ENCODE results near the gene ACBD5.
A peak's percentile ranks its signal among the peaks of the same experiment; 100 is the strongest.

ACBD5 gene

DNA sequence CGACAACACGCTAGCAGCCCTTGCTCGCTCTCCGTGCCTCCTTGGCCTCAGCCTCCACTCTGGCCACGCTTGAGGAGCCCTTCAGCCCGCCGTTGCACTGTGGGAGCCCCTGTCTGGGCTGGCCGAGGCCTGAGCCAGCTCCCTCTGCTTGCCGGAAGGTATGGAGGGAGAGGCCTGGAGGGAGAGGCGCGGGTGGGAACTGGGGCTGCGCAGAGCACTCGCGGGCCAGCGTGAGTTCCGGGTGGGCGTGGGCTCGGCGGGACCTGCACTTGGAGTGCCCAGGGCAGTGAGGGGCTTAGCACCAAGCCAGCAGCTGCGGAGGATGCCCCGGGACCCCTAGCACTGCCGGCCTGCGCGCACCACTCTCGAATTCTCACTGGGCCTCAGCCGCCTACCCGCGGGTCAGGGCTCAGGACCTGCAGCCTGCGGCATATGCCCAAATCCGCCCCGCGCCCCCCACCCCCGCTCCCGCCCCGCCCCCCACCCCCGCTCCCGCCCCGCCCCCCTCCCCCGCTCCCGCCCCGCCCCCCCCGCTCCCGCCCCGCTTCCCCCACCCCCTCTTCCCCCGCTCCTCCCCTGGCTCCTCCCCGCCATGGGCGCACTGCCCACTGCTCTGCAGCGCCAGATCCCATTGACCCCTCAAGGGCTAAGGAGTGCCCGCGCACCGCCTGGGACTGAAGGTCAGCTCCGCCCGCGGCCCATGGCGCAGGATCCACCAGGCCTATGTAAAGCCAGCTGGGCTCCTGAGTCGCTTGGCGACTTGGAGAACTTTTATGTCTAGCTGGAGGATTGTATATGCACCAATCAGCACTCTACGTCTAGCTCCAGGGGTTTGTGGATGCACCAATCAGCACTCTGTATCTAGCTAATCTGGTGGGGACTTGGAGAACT is 15.9 kb upstream of the ACBD5 start:
- DNase-seq (ENCODE audit: low spot score), result no peak
- Histone ChIP-seq H3K4me1 (ENCODE audit: control insufficient read depth in 2 of 2, insufficient read depth in 1 of 2, low read depth in 1 of 2, low read length in 2 of 2) (no peaks in the 10 kb centered on the region), H3K14ac (ENCODE audit: low read length) (no peak overlapping the region), H3K27ac (replicated peaks; ENCODE audit: low read length) (no peak overlapping the region), H2BK15ac (ENCODE audit: low read length) (no peak overlapping the region), H3K36me3 (replicated peaks in 1 of 2; ENCODE audit: control insufficient read depth in 2 of 2, insufficient read depth in 2 of 2, low read length in 2 of 2) (no peaks in the 10 kb centered on the region), H2AFZ (ENCODE audit: low read length) (no peak overlapping the region), H4K8ac (ENCODE audit: low read depth, low read length) (no peak overlapping the region), H3K23ac (ENCODE audit: low read depth, low read length, poor library complexity) (no peak overlapping the region), H3K4me2 (ENCODE audit: insufficient read depth, low read length, poor library complexity, severe bottlenecking) (no peak overlapping the region), H2BK5ac (ENCODE audit: low read length) (no peak overlapping the region), H3K4ac (ENCODE audit: low read length) (no peak overlapping the region), H2BK120ac (ENCODE audit: low read depth, low read length) (no peak overlapping the region), H3K79me1 (ENCODE audit: low read depth, low read length) (no peaks in the 10 kb centered on the region), H3K9me3 (replicated peaks in 1 of 2; ENCODE audit: control insufficient read depth in 2 of 2, insufficient read depth in 1 of 2, low read depth in 1 of 2, low read length in 2 of 2) (peaks cover 0 to 4% of the 10 kb centered on the region in 2 donors), H3K9ac (ENCODE audit: low read depth, low read length, poor library complexity) (peak overlapping the region; percentile 44), H3K27me3 (ENCODE audit: control insufficient read depth in 3 of 3, insufficient read depth in 3 of 3, low read depth in 1 of 3, low read length in 3 of 3) (peaks cover 2 to 32% (median 23%) of the 10 kb centered on the region in 3 experiments), H2BK12ac (ENCODE audit: low read length) (no peak overlapping the region), H3K18ac (ENCODE audit: low read length) (no peak overlapping the region), H2AK5ac (ENCODE audit: low read depth, low read length) (no peak overlapping the region), H4K91ac (ENCODE audit: low read depth, low read length, poor library complexity) (no peak overlapping the region), H3K4me3 (ENCODE audit: low read length in 2 of 2) (no peak overlapping the region)
- whole genome bisulfite sequencing, 2 donors (ENCODE audit: extremely low coverage in 2 of 2, insufficient read length in 2 of 2, insufficient replicate concordance in 1 of 2), result no CpG with 5 or more reads among the region's 58 CpGs

DNA sequence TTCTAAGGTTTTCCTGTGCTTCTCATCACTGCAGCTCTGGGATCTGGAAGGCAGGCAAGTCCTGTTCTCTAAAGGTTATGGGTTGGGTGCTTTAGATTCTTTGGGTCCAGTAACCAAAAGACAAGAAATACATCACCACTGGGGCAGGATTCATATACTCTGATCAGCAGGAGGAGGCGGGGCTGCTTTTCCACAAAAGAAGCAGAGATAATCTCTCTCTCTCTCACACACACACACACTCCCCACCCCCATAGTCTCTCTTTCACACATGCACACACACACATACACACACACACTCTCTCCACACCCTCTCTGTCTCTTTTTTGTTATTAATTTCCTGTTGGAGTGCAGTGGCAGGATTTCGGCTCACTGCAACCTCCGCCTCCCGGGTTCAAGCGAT is 13.0 kb upstream of the ACBD5 start:
- H4K91ac ChIP-seq (ENCODE audit: low read depth, low read length, poor library complexity), result no peak overlapping the region
- H3K4me2 ChIP-seq (ENCODE audit: insufficient read depth, low read length, poor library complexity, severe bottlenecking), result no peak overlapping the region
- no peak overlapping the region for H3K9ac ChIP-seq (ENCODE audit: low read depth, low read length, poor library complexity)
- H3K18ac ChIP-seq (ENCODE audit: low read length), result no peak overlapping the region
- no CpG with 5 or more reads among the region's 5 CpGs for WGBS, 2 donors (ENCODE audit: extremely low coverage in 2 of 2, insufficient read length in 2 of 2, insufficient replicate concordance in 1 of 2)
- no peak for DNase-seq (ENCODE audit: low spot score)
- no peaks in the 10 kb centered on the region for H3K36me3 ChIP-seq (replicated peaks in 1 of 2; ENCODE audit: control insufficient read depth in 2 of 2, insufficient read depth in 2 of 2, low read length in 2 of 2)
- no peak overlapping the region for H3K14ac ChIP-seq (ENCODE audit: low read length)
- no peaks in the 10 kb centered on the region for H3K4me1 ChIP-seq (ENCODE audit: control insufficient read depth in 2 of 2, insufficient read depth in 1 of 2, low read depth in 1 of 2, low read length in 2 of 2)
- H2BK12ac ChIP-seq (ENCODE audit: low read length), result no peak overlapping the region
- no peak overlapping the region for H3K27ac ChIP-seq (replicated peaks; ENCODE audit: low read length)
- peaks cover 0 to 4% of the 10 kb centered on the region in 2 donors for H3K9me3 ChIP-seq (replicated peaks in 1 of 2; ENCODE audit: control insufficient read depth in 2 of 2, insufficient read depth in 1 of 2, low read depth in 1 of 2, low read length in 2 of 2)
- H2AK5ac ChIP-seq (ENCODE audit: low read depth, low read length), result no peak overlapping the region
- H3K23ac ChIP-seq (ENCODE audit: low read depth, low read length, poor library complexity), result no peak overlapping the region
- no peaks in the 10 kb centered on the region for H3K79me1 ChIP-seq (ENCODE audit: low read depth, low read length)
- no peak overlapping the region for H3K4ac ChIP-seq (ENCODE audit: low read length)
- no peak overlapping the region for H2BK120ac ChIP-seq (ENCODE audit: low read depth, low read length)
- H4K8ac ChIP-seq (ENCODE audit: low read depth, low read length), result no peak overlapping the region
- no peak overlapping the region for H2BK5ac ChIP-seq (ENCODE audit: low read length)
- no peak overlapping the region for H2BK15ac ChIP-seq (ENCODE audit: low read length)
- peaks cover 1 to 11% (median 10%) of the 10 kb centered on the region in 3 experiments for H3K27me3 ChIP-seq (ENCODE audit: control insufficient read depth in 3 of 3, insufficient read depth in 3 of 3, low read depth in 1 of 3, low read length in 3 of 3)
- H2AFZ ChIP-seq (ENCODE audit: low read length), result no peak overlapping the region
- no peak overlapping the region for H3K4me3 ChIP-seq (ENCODE audit: low read length in 2 of 2)

DNA sequence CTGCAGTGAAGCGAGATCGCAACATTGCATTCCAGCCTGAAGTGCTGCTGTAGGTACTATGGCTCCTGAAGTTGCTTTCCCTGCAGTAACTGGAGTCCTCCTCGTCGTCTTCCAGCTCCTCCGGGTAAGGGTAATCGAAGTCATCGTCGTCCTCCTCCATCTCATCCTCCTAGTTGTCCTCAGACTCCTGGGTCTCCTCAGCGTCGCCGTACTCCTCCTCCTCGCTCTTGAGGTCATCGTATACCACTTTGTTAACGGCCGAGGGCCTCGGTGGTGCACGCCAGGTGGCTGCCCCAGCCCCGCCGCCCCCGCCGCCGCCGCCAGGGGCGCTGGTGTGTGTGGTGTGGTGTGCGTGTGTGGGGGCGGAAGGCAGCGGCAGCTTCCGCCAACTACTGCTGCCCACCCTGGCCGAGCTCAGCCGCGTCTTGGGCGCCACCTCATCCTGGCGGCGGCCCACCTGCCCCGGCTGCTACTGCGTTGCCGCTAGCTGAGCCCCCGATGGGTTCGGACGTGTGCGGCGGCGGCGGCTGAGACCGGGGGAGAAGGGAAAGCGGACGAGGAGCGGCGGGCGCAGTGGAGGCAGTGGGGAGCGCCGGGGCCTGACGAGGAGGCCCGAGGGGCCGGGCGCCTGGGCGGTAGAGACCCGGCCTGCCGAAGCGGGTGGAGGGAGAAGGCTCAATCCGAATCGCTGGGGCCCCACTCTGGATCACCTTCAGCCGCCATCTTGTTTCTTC is 11.8 kb upstream of the ACBD5 start:
- peak overlapping the region; percentile 67 for H3K18ac ChIP-seq (ENCODE audit: low read length)
- H3K79me1 ChIP-seq (ENCODE audit: low read depth, low read length), result no peaks in the 10 kb centered on the region
- H3K36me3 ChIP-seq (replicated peaks in 1 of 2; ENCODE audit: control insufficient read depth in 2 of 2, insufficient read depth in 2 of 2, low read length in 2 of 2), result no peaks in the 10 kb centered on the region
- no peak for DNase-seq (ENCODE audit: low spot score)
- no peak overlapping the region for H2BK5ac ChIP-seq (ENCODE audit: low read length)
- H4K8ac ChIP-seq (ENCODE audit: low read depth, low read length), result no peak overlapping the region
- H3K4me3 ChIP-seq (ENCODE audit: low read length in 2 of 2), result peak overlapping the region in 1 of 2 donors; percentile 60
- no peak overlapping the region for H2BK120ac ChIP-seq (ENCODE audit: low read depth, low read length)
- no peak overlapping the region for H3K9ac ChIP-seq (ENCODE audit: low read depth, low read length, poor library complexity)
- H2BK12ac ChIP-seq (ENCODE audit: low read length), result no peak overlapping the region
- H3K4me1 ChIP-seq (ENCODE audit: control insufficient read depth in 2 of 2, insufficient read depth in 1 of 2, low read depth in 1 of 2, low read length in 2 of 2), result no peaks in the 10 kb centered on the region
- no peak overlapping the region for H2AFZ ChIP-seq (ENCODE audit: low read length)
- H3K9me3 ChIP-seq (replicated peaks in 1 of 2; ENCODE audit: control insufficient read depth in 2 of 2, insufficient read depth in 1 of 2, low read depth in 1 of 2, low read length in 2 of 2), result peaks cover 0 to 4% of the 10 kb centered on the region in 2 donors
- H2AK5ac ChIP-seq (ENCODE audit: low read depth, low read length), result no peak overlapping the region
- H3K14ac ChIP-seq (ENCODE audit: low read length), result no peak overlapping the region
- no peak overlapping the region for H3K4ac ChIP-seq (ENCODE audit: low read length)
- no peak overlapping the region for H3K23ac ChIP-seq (ENCODE audit: low read depth, low read length, poor library complexity)
- no peak overlapping the region for H4K91ac ChIP-seq (ENCODE audit: low read depth, low read length, poor library complexity)
- no peak overlapping the region for H2BK15ac ChIP-seq (ENCODE audit: low read length)
- WGBS, 2 donors (ENCODE audit: extremely low coverage in 2 of 2, insufficient read length in 2 of 2, insufficient replicate concordance in 1 of 2), result no CpG with 5 or more reads among the region's 63 CpGs
- H3K27me3 ChIP-seq (ENCODE audit: control insufficient read depth in 3 of 3, insufficient read depth in 3 of 3, low read depth in 1 of 3, low read length in 3 of 3), result no peaks in the 10 kb centered on the region
- H3K4me2 ChIP-seq (ENCODE audit: insufficient read depth, low read length, poor library complexity, severe bottlenecking), result no peak overlapping the region
- no peak overlapping the region for H3K27ac ChIP-seq (replicated peaks; ENCODE audit: low read length)

DNA sequence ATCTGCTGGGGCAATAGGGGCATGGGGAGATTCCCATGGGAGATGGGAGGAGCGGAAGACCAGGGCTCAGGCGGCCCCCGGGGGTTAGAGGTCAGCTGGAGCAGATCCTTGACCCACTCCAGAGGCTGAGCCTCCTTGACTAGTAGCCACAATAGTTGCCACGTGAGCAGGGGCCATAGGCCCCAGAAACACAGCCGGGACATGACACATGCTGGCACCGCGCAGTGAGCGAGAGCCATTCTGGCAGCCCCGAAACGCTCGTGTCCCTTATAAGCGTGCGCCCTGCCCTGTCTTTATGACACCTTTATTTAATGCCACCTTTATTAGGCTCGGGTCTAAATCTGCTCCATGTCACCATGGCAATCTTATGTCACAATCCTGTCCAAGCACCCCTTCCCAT is 11.0 kb upstream of the ACBD5 start:
- no peak overlapping the region for H2AK5ac ChIP-seq (ENCODE audit: low read depth, low read length)
- no peaks in the 10 kb centered on the region for H3K79me1 ChIP-seq (ENCODE audit: low read depth, low read length)
- H3K27ac ChIP-seq (replicated peaks; ENCODE audit: low read length), result no peak overlapping the region
- no peaks in the 10 kb centered on the region for H3K36me3 ChIP-seq (replicated peaks in 1 of 2; ENCODE audit: control insufficient read depth in 2 of 2, insufficient read depth in 2 of 2, low read length in 2 of 2)
- no peaks in the 10 kb centered on the region for H3K27me3 ChIP-seq (ENCODE audit: control insufficient read depth in 3 of 3, insufficient read depth in 3 of 3, low read depth in 1 of 3, low read length in 3 of 3)
- H3K9ac ChIP-seq (ENCODE audit: low read depth, low read length, poor library complexity), result no peak overlapping the region
- no peak overlapping the region for H2BK120ac ChIP-seq (ENCODE audit: low read depth, low read length)
- H2BK12ac ChIP-seq (ENCODE audit: low read length), result no peak overlapping the region
- no peak overlapping the region for H2BK15ac ChIP-seq (ENCODE audit: low read length)
- H3K23ac ChIP-seq (ENCODE audit: low read depth, low read length, poor library complexity), result no peak overlapping the region
- H3K4ac ChIP-seq (ENCODE audit: low read length), result no peak overlapping the region
- no peak for DNase-seq (ENCODE audit: low spot score)
- no peaks in the 10 kb centered on the region for H3K4me1 ChIP-seq (ENCODE audit: control insufficient read depth in 2 of 2, insufficient read depth in 1 of 2, low read depth in 1 of 2, low read length in 2 of 2)
- H4K91ac ChIP-seq (ENCODE audit: low read depth, low read length, poor library complexity), result no peak overlapping the region
- no peaks in the 10 kb centered on the region for H3K9me3 ChIP-seq (replicated peaks in 1 of 2; ENCODE audit: control insufficient read depth in 2 of 2, insufficient read depth in 1 of 2, low read depth in 1 of 2, low read length in 2 of 2)
- H3K4me3 ChIP-seq (ENCODE audit: low read length in 2 of 2), result no peak overlapping the region
- H2BK5ac ChIP-seq (ENCODE audit: low read length), result no peak overlapping the region
- no peak overlapping the region for H3K18ac ChIP-seq (ENCODE audit: low read length)
- no peak overlapping the region for H4K8ac ChIP-seq (ENCODE audit: low read depth, low read length)
- no CpG with 5 or more reads among the region's 14 CpGs for WGBS, 2 donors (ENCODE audit: extremely low coverage in 2 of 2, insufficient read length in 2 of 2, insufficient replicate concordance in 1 of 2)
- no peak overlapping the region for H3K14ac ChIP-seq (ENCODE audit: low read length)
- H3K4me2 ChIP-seq (ENCODE audit: insufficient read depth, low read length, poor library complexity, severe bottlenecking), result no peak overlapping the region
- H2AFZ ChIP-seq (ENCODE audit: low read length), result no peak overlapping the region

Measured in neuronal stem cell (in vitro differentiated cells).